NCI-H460 (cell line): ENCODE data around the gene MOB3A. TPM values are rescaled to one million over a fixed set of nuclear protein-coding genes. Genes with fewer than 3 reads are reported as not detected.
A peak's percentile ranks its signal among the peaks of the same experiment; 100 is the strongest.
"Not testable (repeated sequence)": the region's sequence is repeated elsewhere in the genome, so short reads cannot be mapped to it uniquely, and the experiment has no call there.

Source experiments
- DNase-seq: peaks from one replicate; pipeline ENCODE4 v3.0.0-alpha.2; 2016; ENCODE audit warnings: low read depth; ENCODE audit errors: extremely low read depth
- total RNA-seq: library from RNA; depleted of rRNA; stranded (reverse); fragments of >200 nt; shearing (Covaris generic); gene quantifications from 2 replicates; pipeline ENCODE4 v1.2.3, GENCODE V29; 2014

The MOB3A gene
- total RNA-seq, 1 experiment from 2014 or later, result 12.3 TPM

GRCh38 chr19:2109046-2109864, 13.1 kb upstream of the MOB3A start:
- no peak for DNase-seq

DNA sequence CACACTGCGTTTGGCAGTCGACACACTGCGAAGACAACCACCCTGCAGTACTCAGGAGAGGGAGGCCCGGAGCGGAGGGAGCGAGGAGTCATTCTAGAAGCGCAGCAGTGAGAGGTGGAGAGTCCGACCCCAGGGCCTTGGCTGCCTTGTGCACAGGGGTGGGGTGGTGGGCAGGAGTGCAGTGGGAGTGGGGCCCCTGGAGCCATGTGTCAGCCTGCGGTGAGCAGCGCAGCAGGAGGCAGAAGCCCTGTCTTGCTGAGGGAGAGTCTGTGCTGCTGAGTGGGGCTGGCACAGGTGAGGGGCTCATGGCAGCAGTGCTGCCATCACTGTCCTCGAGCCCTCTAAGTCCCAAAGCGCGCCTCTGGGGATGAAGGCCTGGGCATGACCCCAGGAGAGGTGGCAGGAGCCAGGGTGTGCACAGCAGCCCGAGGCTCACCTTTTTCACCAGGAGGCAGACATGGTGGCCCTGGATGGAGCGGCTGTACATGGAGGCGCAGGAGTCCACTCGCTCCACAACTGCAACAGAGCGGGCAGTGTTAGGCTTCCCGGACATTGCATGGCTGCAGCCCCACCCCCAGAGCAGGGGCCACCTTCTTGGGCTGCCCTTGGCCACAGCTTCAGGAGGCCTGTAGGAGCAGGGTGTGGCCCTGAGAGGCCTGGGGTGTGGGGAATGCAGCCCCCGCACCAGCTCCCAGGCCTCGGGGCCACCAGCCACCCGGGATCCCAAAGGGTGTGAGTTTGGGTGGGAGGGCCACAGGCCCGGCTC, 12.3 kb upstream of the MOB3A start:
- no peak for DNase-seq

DNA sequence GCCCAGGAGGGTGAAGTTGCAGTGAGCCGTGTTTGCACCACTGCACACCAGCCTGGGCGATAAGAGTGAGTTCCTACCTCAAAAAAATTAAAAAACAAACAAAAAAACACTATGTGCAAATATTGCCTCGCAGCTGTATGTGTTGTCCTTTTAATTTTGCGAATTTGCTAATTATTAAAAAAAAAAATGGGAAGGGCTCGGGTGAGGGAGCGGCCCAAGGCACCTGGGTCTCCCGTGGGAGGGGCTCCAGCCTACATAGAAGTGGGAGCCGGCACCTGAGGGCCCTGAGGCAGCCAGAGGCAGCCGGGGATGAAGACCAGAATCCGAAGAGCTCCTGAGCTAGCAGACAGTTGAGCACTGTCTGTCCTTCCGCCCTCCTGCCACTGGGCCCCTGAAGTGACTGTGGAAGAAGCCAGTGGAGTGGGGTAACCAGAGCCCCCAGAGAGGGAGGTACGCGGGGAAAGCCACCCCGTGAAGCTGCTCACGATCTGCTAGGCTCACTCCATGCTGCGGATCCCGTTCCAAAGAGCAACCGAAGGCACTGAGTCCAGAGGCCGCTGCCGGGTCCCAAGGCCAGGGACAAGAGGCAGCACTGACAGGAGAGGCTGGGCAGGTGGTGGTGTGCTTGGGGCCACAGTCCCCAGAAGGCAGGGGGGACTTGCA, 7.0 kb upstream of the MOB3A start:
- no peak for DNase-seq

- DNase-seq, result no peak
Measured at GRCh38 chr19:2101417-2102335, 5.5 kb upstream of the MOB3A start.

DNA sequence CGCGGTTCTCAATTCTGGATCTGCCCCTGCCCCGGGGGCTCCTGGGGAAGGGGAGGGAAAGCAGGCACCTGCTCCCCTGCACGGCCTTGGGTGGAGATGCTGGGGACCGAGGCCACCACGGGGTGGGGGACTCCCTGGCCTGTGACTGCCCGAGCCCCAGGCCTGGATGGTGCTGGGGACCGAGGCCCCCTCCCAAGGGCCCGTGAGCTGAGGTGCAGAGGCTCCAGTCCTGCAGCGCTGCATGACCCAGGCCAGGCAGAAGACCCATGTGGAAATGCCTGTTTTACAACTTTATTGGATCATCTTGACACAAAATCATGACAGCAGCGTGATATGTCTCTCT, 4.6 kb upstream of the MOB3A start:
- no peak for DNase-seq

DNA sequence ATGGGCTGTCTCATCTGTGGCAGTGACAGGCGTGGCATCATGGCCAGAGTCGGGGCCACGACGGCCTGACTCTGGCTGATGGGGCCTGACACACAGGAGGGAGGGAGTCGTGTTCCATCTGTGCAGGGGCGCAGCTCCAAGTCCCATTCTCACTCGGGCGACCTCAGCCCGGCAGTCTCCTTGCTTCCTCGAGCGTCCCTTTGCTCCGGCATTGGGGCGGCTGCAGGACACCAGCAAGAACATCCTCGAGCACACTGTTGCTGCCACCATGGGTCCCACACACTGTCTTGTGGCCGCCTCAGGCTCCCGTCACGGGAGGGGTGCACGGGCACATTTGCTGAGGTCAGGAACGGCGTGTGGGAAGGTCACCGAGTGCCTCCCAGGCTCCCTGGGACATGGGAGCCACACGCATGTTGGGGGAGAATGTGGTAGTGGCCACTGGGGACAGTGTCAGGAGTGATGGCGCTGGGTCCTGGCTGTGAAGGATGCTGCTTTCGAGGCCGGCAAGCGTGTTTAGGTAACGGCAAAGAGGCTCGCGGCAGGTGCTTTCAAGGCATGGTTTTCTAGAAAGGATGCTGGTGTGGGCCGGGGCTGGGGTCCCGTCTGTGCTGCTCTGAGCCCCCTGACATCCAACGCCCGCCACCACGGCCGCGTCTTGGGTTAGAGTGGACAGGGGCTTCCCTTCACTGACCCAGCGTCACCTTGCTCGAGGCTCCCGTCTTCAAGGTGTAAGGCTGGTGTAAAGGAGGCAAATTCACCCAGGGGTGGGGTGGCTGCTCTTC, 4.0 kb upstream of the MOB3A start:
- DNase-seq, result no peak

DNA sequence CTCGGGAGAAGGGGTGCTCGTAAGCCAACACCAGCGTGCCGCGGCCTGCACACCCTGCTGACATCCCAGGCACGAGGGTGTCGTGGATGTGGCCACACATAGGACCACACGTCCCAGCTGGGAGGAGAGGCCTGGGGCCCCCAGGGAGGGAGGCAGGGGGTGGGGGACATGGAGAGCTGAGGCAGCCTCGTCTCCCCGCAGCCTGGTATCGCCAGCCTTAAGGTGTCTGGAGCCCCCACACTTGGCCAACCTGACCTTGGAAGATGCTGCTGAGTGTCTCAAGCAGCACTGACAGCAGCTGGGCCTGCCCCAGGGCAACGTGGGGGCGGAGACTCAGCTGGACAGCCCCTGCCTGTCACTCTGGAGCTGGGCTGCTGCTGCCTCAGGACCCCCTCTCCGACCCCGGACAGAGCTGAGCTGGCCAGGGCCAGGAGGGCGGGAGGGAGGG, 3.0 kb upstream of the MOB3A start:
- no peak for DNase-seq

GRCh38 chr19:2097886-2098327, 1.8 kb upstream of the MOB3A start:
- no peak for DNase-seq

- no peak for DNase-seq
Measured at GRCh38 chr19:2097203-2097885, 1.2 kb upstream of the MOB3A start.

DNA sequence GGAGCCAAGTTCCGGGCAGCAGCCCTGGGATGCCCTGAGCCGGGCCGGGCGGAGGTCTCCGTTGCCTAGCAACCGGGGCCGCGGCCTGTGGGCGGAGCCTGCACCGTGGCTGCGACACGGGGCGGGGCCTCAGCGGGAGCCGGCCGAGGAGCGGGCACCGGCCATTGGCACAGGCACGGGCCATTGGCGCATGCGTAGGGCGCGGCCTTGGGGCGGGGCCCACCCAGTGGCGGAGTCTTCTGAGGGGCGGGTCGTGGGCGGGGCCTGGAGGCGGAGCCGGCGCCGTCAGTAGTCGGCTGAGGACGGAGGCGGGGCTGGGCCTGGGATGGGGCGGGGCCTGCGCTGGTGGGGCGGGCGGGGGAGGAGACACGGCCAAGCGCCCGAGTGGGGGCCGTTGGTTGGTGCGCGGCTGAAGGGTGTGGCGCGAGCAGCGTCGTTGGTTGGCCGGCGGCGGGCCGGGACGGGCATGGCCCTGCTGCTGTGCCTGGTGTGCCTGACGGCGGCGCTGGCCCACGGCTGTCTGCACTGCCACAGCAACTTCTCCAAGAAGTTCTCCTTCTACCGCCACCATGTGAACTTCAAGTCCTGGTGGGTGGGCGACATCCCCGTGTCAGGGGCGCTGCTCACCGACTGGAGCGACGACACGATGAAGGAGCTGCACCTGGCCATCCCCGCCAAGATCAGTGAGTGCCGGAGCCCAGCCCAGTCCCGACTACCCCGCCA, 515 bp upstream of the MOB3A start, which contains the start of gene IZUMO4:
IZUMO4 (plus strand) TSS at position 436 of the 723 bp plus-strand sequence; CDS start at position 467, 31 bp downstream.
- DNase-seq, result peak; percentile 93

- DNase-seq, result not testable (repeated sequence)
Measured at GRCh38 chr19:2091926-2092525, 4.1 kb downstream of the MOB3A start.

GRCh38 chr19:2089727-2090053, 6.4 kb downstream of the MOB3A start:
- no peak for DNase-seq

- DNase-seq, result no peak
Measured at GRCh38 chr19:2089001-2089711, 7.0 kb downstream of the MOB3A start.

DNA sequence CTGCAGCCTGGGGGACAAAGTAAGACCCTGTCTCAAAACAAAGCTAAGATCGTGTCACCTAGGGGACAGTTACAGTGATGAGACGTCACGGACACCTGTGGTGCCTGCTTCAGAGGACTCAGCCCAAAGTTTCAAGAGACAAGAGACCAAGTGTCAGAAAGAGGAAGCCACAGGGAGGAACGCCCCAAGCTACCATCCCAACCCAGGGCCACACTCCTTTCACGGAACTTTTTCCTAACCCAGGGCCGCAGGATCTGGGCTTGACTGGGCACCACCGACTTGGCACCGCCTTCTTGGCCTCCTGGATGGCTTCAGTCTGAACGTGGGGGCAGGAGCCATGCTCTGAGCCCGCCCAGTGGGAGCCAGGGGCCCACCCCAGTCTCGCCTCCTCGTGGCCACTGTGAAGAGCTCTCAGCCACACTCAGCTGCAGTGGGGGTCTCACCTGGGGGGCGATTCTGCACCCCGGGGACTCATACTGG, 8.5 kb downstream of the MOB3A start:
- no peak for DNase-seq

DNA sequence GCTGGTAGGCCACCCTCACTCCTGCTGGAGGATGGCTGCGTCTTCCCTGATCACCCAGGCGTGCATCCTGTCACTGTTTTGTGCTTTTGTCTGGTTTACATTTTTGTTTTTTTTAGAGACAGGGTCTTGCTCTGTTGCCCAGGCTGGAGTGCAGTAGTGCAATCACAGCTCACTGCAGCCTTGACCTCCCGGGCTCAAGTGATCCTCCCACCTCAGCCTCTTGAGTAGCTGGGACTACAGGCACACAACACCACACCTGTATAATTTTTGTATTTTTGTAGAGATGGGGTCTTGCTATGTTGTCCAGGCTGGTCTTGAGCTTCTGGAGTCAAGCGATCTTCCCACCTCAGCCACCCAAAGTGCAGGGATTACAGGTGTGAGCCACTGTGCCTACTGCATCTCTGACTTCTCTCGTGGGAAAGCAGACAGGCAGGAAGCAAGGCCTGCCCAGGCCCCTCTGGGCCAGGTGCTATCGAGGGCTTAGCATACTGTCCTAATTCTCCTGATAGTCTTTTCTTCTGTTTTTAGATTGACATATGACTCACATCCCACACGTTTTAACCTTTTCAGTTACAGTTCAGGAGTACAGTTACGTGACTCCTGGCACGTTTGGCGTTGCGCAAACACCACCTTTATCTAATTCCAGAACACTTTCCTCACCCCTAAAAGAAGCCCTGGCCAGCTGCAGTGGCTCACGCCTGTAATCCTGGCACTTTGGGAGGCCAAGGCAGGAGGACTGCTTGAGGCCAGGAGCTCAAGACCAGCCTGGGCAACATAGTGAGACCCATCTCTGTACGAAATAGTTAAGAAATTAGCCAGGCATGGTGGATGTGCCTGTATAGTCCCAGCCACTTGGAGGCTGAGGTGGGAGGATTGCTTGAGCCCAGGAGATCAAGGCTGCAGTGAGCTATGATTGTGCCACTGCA, 9.2 kb downstream of the MOB3A start:
- not testable (repeated sequence) for DNase-seq
